22Rv1 (cell line): ENCODE results near the gene FAM180A.

Experiments used
- CTCF ChIP-seq: fragments of 450-650 bp; IDR thresholded peaks from 2 replicates; pipeline ENCODE4 v1.5.1; 2017; ENCODE audit warnings: mild to moderate bottlenecking
- ZFX ChIP-seq: fragments of 450-650 bp; IDR thresholded peaks from 2 replicates; pipeline ENCODE4 v1.6.1; 2017; ENCODE audit warnings: antibody characterized with exemption, borderline replicate concordance

- TF ChIP-seq CTCF, result no peak
- no peak for TF ChIP-seq ZFX
These were observed 2.8 kb downstream of the FAM180A start for GRCh38 chr7:135745703-135746312.
